Smooth muscle cell (in vitro differentiated cells): ENCODE results near the gene IRX3. TPM values are rescaled to one million over a fixed set of nuclear protein-coding genes. Genes with fewer than 3 reads are reported as not detected.
"Not testable (repeated sequence)": the region's sequence is repeated elsewhere in the genome, so short reads cannot be mapped to it uniquely, and the experiment has no call there.

Experiments used
- DNase-seq: peaks from one replicate; lab custom pipeline; 2025; ENCODE audit not compliant: unreplicated experiment; lab: John Stamatoyannopoulos, UW
- H2AFZ ChIP-seq: fragments of 200-600 bp; sonication (generic); 2 replicates; pipeline ENCODE4 v1.6.0; 2016; ENCODE audit warnings: antibody characterized with exemption, low read depth, mild to moderate bottlenecking
- H3F3A ChIP-seq: fragments of 200-600 bp; sonication (generic); 2 replicates; pipeline ENCODE4 v1.6.0; 2017; ENCODE audit warnings: antibody characterized with exemption, low read depth
- H3K27ac ChIP-seq: fragments of 200-600 bp; sonication (generic); 2 replicates; pipeline ENCODE4 v1.5.1; 2016; ENCODE audit warnings: low read depth, mild to moderate bottlenecking
- H3K27me3 ChIP-seq: fragments of 200-600 bp; sonication (generic); 2 replicates; pipeline ENCODE4 v1.6.1; 2016; ENCODE audit warnings: low read depth, mild to moderate bottlenecking
- H3K36me3 ChIP-seq: fragments of 200-600 bp; sonication (generic); 2 replicates; pipeline ENCODE4 v1.5.1; 2016; ENCODE audit warnings: low read depth
- H3K4me1 ChIP-seq: fragments of 200-600 bp; sonication (generic); 2 replicates; pipeline ENCODE4 v1.5.1; 2016; ENCODE audit warnings: low read depth
- H3K4me2 ChIP-seq: fragments of 200-600 bp; sonication (generic); 2 replicates; pipeline ENCODE4 v1.6.0; 2016; ENCODE audit warnings: mild to moderate bottlenecking
- H3K4me3 ChIP-seq: fragments of 200-600 bp; sonication (generic); 2 replicates; pipeline ENCODE4 v1.5.1; 2016; ENCODE audit warnings: mild to moderate bottlenecking
- H3K79me2 ChIP-seq: fragments of 200-600 bp; sonication (generic); 2 replicates; pipeline ENCODE4 v1.6.0; 2016; ENCODE audit warnings: low read depth, mild to moderate bottlenecking
- H3K9ac ChIP-seq: fragments of 200-600 bp; sonication (generic); 2 replicates; pipeline ENCODE4 v1.6.0; 2016; ENCODE audit warnings: low read depth
- H3K9me3 ChIP-seq: fragments of 200-600 bp; sonication (generic); replicated peaks from 2 replicates; pipeline ENCODE4 v1.5.1; 2016; ENCODE audit warnings: low read depth
- H4K20me1 ChIP-seq: fragments of 200-600 bp; sonication (generic); 2 replicates; pipeline ENCODE4 v1.6.0; 2016; ENCODE audit warnings: low read depth
- CTCF ChIP-seq: fragments of 200-600 bp; sonication (generic); IDR thresholded peaks from 2 replicates; pipeline ENCODE4 v1.5.1; 2017; ENCODE audit warnings: borderline replicate concordance, mild to moderate bottlenecking, antibody characterized with exemption; ENCODE audit not compliant: insufficient read depth, poor library complexity, severe bottlenecking
- WGBS: methylation state at CpG from one replicate; pipeline ENCODE4 v1.1.7; 2016; ENCODE audit warnings: low lambda C conversion rate; 5-methylcytosine and 5-hydroxymethylcytosine counted together
- polyA plus RNA-seq: library from polyadenylated mRNA; unstranded; fragments of >200 nt; fragmentation: Nextera tagmentation; extraction: Ambion mirVana; gene quantifications from 2 replicates; pipeline ENCODE4 v1.2.1, GENCODE V29; 2016
- total RNA-seq: library from RNA; depleted of rRNA; stranded (reverse); fragments of >200 nt; gene quantifications from 2 replicates; pipeline ENCODE4 v1.2.3, GENCODE V29; 2014

IRX3 gene
- total and polyA plus RNA-seq, 2 experiments from 2014 or later, result 0.49 to 3.1 TPM

GRCh38 chr16:54265575-54266107 lies 20.9 kb downstream of the IRX3 start:
- Histone ChIP-seq H3K4me3 (no peak overlapping the region), H3K4me1 (no peaks in the 10 kb centered on the region), H3K36me3 (no peaks in the 10 kb centered on the region), H2AFZ (no peak overlapping the region), H3K9ac (no peak overlapping the region), H3K4me2 (no peak overlapping the region), H4K20me1 (no peaks in the 10 kb centered on the region), H3K27ac (no peak overlapping the region), H3K79me2 (no peaks in the 10 kb centered on the region), H3K9me3 (no peaks in the 10 kb centered on the region), H3K27me3 (peaks cover 3% of the 10 kb centered on the region), H3F3A (no peaks in the 10 kb centered on the region)
- DNase-seq, result no peak
- TF ChIP-seq CTCF, result no peak
- WGBS, result 73% methylated on average over 7 of the region's 7 CpGs

- H2AFZ ChIP-seq, result no peak overlapping the region
- no peaks in the 10 kb centered on the region for H3K4me1 ChIP-seq
- WGBS, result 90% methylated on average over 7 of the region's 7 CpGs
- H3K36me3 ChIP-seq, result no peaks in the 10 kb centered on the region
- no peak overlapping the region for H3K27ac ChIP-seq
- no peak for DNase-seq
- no peak for TF ChIP-seq CTCF
- no peaks in the 10 kb centered on the region for H3K79me2 ChIP-seq
- no peaks in the 10 kb centered on the region for H3F3A ChIP-seq
- H3K27me3 ChIP-seq, result peaks cover 3% of the 10 kb centered on the region
- H4K20me1 ChIP-seq, result no peaks in the 10 kb centered on the region
- H3K9ac ChIP-seq, result no peak overlapping the region
- no peaks in the 10 kb centered on the region for H3K9me3 ChIP-seq
- no peak overlapping the region for H3K4me3 ChIP-seq
- H3K4me2 ChIP-seq, result no peak overlapping the region
These were observed 33.5 kb downstream of the IRX3 start for GRCh38 chr16:54253118-54253517.

- Histone ChIP-seq H2AFZ (no peak overlapping the region), H3K27ac (no peak overlapping the region), H3K27me3 (peaks cover 3% of the 10 kb centered on the region), H3K36me3 (no peaks in the 10 kb centered on the region), H3K4me1 (no peaks in the 10 kb centered on the region), H3K9ac (no peak overlapping the region), H3K79me2 (no peaks in the 10 kb centered on the region), H3F3A (no peaks in the 10 kb centered on the region), H3K4me3 (no peak overlapping the region), H3K4me2 (no peak overlapping the region), H3K9me3 (no peaks in the 10 kb centered on the region), H4K20me1 (no peaks in the 10 kb centered on the region)
- WGBS, result 77% methylated on average over 7 of the region's 7 CpGs
- no peak for DNase-seq
- TF ChIP-seq CTCF, result no peak
These were observed 37.5 kb downstream of the IRX3 start for GRCh38 chr16:54248863-54249710.

GRCh38 chr16:54247705-54248104 lies 38.9 kb downstream of the IRX3 start:
- H3K9ac ChIP-seq, H2AFZ ChIP-seq, H3K36me3 ChIP-seq, H3K4me2 ChIP-seq, H4K20me1 ChIP-seq, H3K27ac ChIP-seq, H3K27me3 ChIP-seq, DNase-seq, H3K79me2 ChIP-seq, H3K4me3 ChIP-seq, H3K4me1 ChIP-seq, H3F3A ChIP-seq, H3K9me3 ChIP-seq: not testable (repeated sequence)
- WGBS, result 95% methylated on average over 2 of the region's 2 CpGs
